Activated T-helper 1 cell treated with anti-CD3 and anti-CD28 coated beads, Interleukin-12 subunit alpha, Interleukin-12 subunit beta, Interleukin-2, Interleukin-4 antibody, amounts not matched to agents 30 ng/mL and 10 ng/mL and 1 ng/mL, durations not matched to agents 14 hours and 24 hours and 36 hours (primary cell): ENCODE measurements around the gene MVK. TPM values are rescaled to one million over a fixed set of nuclear protein-coding genes. Genes with fewer than 3 reads are reported as not detected.
A peak's percentile ranks its signal among the peaks of the same experiment; 100 is the strongest.

ENCODE experiments used
- DNase-seq: peaks from one replicate; pipeline ENCODE4 v3.0.0; 2021; ENCODE audit warnings: low spot score
- H3K27ac Mint-ChIP-seq: one replicate; pipeline ENCODE4 v1.8.0; 2021; ENCODE audit warnings: mild to moderate bottlenecking, mixed read lengths
- H3K27me3 Mint-ChIP-seq: one replicate; pipeline ENCODE4 v1.8.0; 2022; ENCODE audit warnings: mild to moderate bottlenecking, moderate library complexity, mixed read lengths; ENCODE audit not compliant: insufficient read depth
- H3K36me3 Mint-ChIP-seq: one replicate; pipeline ENCODE4 v1.8.0; 2021; ENCODE audit warnings: low read depth, mixed read lengths
- H3K4me1 Mint-ChIP-seq: one replicate; pipeline ENCODE4 v1.8.0; 2021; ENCODE audit warnings: low read depth, mixed read lengths
- H3K4me3 Mint-ChIP-seq: one replicate; pipeline ENCODE4 v1.8.0; 2021; ENCODE audit warnings: mild to moderate bottlenecking, moderate library complexity, mixed read lengths
- H3K9me3 Mint-ChIP-seq: one replicate; pipeline ENCODE4 v1.8.0; 2021; ENCODE audit warnings: mixed read lengths
- intact Hi-C: fragments of 100-400 bp; cut with micrococcal nuclease; formaldehyde crosslinking; loops from one replicate; pipeline ENCODE4 v1.15.1; 2024
- total RNA-seq: library from RNA; stranded (reverse); gene quantifications from 2 replicates; pipeline ENCODE4 v1.2.3, GENCODE V29; 2022

Gene MVK
- total RNA-seq, 1 donor from 2014 or later = 14.2 TPM

DNA sequence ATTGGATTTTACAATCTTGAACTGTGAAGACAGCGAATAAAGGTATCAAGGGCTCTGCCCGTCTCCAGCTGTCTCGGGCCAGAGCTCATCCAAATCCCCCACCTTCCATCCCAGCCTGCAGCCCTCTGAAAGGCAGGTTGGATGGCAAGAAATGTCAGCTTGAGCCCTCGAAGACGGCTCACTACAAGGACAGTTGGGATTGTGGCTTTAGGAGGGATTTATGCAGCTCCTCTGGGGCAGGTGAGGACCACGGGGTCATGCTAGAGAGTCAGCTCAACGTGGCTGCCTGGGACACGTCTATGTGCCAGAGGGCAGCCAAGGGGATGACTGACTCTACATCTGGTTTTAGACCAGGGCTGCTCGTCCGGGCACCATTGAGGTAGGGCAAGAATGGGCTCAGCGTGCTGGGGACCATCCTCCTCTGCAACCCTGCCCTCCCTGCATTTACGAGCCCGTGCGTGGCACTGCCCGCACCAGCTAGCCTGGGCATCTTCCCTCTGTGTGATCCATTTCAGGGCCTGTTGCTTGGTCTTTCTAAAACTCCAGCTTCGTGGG is 16.2 kb downstream of the MVK start:
- H3K27me3 Mint-ChIP-seq = peaks cover 7% of the 10 kb centered on the region
- no peak overlapping the region for H3K27ac Mint-ChIP-seq
- peaks cover 4% of the 10 kb centered on the region for H3K4me1 Mint-ChIP-seq
- no peak for DNase-seq
- H3K36me3 Mint-ChIP-seq = peaks cover 21% of the 10 kb centered on the region
- H3K4me3 Mint-ChIP-seq = no peak overlapping the region
- H3K9me3 Mint-ChIP-seq = no peaks in the 10 kb centered on the region
- intact Hi-C loops = no loop called here

DNA sequence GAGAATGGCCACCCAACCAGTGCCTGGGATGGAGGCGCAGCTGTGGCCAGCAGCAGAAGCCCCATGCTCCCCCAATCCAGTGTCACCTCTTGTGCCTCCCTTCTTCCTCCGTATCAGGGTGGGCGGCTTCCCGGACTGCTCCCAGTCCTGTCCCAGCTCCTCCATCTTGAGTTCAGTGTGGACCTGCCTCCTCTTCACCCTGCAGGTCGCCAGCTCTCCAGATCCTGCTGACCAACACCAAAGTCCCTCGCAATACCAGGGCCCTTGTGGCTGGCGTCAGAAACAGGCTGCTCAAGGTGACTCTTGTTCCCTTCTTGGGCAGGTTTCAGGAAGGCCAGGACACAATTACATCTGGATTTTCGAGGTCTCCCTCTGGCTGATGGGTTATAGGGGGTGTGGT is 17.0 kb downstream of the MVK start:
- H3K4me3 Mint-ChIP-seq = no peak overlapping the region
- peaks cover 17% of the 10 kb centered on the region for H3K36me3 Mint-ChIP-seq
- H3K4me1 Mint-ChIP-seq = peaks cover 12% of the 10 kb centered on the region
- H3K27ac Mint-ChIP-seq = no peak overlapping the region
- DNase-seq = no peak
- H3K27me3 Mint-ChIP-seq = peaks cover 7% of the 10 kb centered on the region
- H3K9me3 Mint-ChIP-seq = no peaks in the 10 kb centered on the region
- intact Hi-C loops = no loop called here

- intact Hi-C loops = no loop called here
- Mint-ChIP-seq H3K9me3 (no peaks in the 10 kb centered on the region), H3K27me3 (peaks cover 7% of the 10 kb centered on the region), H3K36me3 (peaks cover 17% of the 10 kb centered on the region), H3K4me3 (no peak overlapping the region), H3K4me1 (peaks cover 16% of the 10 kb centered on the region), H3K27ac (no peak overlapping the region)
- DNase-seq = no peak
Measured at GRCh38 chr12:109591041-109591440, 17.4 kb downstream of the MVK start.

DNA sequence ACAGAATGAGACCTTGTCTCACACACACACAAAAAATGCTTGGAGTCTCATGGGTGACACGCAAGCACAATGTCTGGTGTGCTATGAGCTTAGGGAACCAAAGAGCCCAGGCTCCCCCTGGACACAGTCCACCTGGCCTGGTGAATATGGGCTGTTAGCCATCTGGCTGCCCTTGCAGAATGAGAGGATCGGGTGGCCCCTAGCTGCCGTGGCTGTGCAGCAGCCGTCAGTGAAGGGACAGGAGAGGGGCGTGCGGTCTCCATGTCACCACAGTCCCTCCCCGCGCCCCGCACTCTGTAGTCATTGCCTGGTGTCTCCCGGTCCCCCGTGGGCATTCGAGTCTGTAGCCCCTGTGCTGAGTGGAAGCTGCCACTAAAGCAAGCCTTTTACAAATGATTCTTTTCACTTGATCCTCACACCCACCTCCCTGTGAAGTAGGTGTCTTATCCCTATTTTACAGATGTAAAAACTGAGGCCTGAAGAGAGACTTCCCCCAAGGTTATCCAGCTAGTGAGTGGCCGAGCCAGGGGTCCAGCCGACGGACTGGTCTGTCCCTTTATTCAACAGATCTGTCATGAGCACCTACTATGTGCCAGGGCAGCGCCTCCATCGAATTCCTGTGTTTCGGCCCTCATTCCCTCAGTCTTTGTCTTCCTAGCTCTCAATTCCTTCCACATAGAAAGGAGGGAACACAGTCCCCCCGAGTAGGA is 18.8 kb downstream of the MVK start:
- no peak overlapping the region for H3K27ac Mint-ChIP-seq
- peaks cover 7% of the 10 kb centered on the region for H3K27me3 Mint-ChIP-seq
- no peak overlapping the region for H3K4me3 Mint-ChIP-seq
- DNase-seq = no peak
- H3K4me1 Mint-ChIP-seq = peaks cover 16% of the 10 kb centered on the region
- H3K36me3 Mint-ChIP-seq = peaks cover 19% of the 10 kb centered on the region
- H3K9me3 Mint-ChIP-seq = no peaks in the 10 kb centered on the region
- intact Hi-C loops = no loop called here

GRCh38 chr12:109592905-109593272 is 19.3 kb downstream of the MVK start:
- intact Hi-C loops = no loop called here
- H3K36me3 Mint-ChIP-seq = peaks cover 20% of the 10 kb centered on the region
- peaks cover 16% of the 10 kb centered on the region for H3K4me1 Mint-ChIP-seq
- H3K4me3 Mint-ChIP-seq = no peak overlapping the region
- no peak for DNase-seq
- H3K27me3 Mint-ChIP-seq = peaks cover 7% of the 10 kb centered on the region
- no peak overlapping the region for H3K27ac Mint-ChIP-seq
- no peaks in the 10 kb centered on the region for H3K9me3 Mint-ChIP-seq

DNA sequence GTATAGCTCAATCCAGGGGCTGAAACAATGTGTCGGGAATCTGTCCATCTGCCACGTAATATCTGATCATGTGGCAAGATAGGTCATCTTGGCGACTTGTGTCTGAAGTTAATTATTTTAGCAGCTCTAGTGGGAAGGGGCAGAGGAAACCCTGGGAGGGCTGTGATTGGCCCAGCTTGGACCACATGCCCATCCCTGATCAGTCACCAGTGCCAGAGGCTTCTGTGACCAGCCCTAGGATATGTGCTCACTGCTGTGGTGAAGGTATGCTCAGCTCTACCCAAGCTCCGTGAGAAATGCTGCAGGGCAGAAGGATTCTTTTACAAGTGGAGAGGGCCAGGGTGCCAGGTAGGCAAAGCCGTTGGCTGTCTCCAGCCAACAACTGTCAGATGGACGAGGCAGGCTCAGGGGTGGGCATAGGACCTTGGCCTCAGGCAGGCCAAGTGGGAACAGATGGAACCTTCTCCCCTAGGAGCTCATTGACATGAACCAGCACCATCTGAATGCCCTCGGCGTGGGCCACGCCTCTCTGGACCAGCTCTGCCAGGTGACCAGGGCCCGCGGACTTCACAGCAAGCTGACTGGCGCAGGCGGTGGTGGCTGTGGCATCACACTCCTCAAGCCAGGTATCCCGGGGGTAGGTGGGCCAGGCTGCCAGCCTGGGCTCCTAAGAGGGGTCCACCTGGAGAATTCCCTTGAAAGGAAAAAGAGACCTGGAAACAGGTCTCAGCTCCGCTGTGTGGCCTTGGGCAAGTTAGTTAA is 21.1 kb downstream of the MVK start:
- Mint-ChIP-seq H3K4me3 (no peak overlapping the region), H3K9me3 (no peaks in the 10 kb centered on the region), H3K27me3 (peaks cover 7% of the 10 kb centered on the region), H3K4me1 (peaks cover 16% of the 10 kb centered on the region), H3K36me3 (peaks cover 14% of the 10 kb centered on the region), H3K27ac (no peak overlapping the region)
- no peak for DNase-seq
- intact Hi-C loops = loop anchor here (1.0 to 5.0 kb wide), 2 partner anchors 21 to 253 kb away; partner anchors contain the start of genes MMAB and MVK

DNA sequence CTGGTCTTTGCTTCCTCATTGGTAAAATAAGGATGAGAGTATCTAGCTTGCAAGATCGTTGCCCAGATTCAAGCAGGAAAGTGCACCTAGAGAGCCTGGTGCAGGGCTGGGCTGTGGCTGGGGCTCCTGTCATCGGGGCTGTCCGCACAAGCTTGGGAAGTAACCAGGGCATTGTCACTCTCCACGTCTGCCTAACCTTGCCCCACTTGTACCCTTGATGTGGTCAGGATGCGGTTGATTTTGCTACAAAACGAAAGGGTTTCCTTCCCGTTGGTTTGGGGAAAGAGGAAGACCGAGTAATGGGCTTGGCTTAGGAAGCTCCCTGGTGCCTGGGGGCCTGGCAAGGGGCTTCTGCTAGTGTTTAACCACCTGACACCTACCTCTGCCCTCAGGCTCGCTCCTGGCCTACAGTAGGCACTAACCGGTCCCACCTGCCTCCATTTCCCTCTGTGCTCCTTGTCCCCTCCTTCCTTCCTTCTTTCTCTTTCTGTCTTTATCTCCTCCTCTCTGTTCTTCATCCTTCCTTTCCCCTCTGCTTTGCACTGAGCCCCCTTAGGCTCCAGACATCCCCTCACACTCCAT is 21.8 kb downstream of the MVK start:
- intact Hi-C loops = loop anchor here (1.0 to 5.0 kb wide), 2 partner anchors 22 to 252 kb away; partner anchors contain the start of genes MMAB and MVK
- H3K9me3 Mint-ChIP-seq = no peaks in the 10 kb centered on the region
- no peak overlapping the region for H3K27ac Mint-ChIP-seq
- peak; percentile 50 for DNase-seq
- peaks cover 7% of the 10 kb centered on the region for H3K27me3 Mint-ChIP-seq
- peaks cover 16% of the 10 kb centered on the region for H3K4me1 Mint-ChIP-seq
- H3K4me3 Mint-ChIP-seq = no peak overlapping the region
- H3K36me3 Mint-ChIP-seq = peaks cover 14% of the 10 kb centered on the region

- H3K36me3 Mint-ChIP-seq = peaks cover 14% of the 10 kb centered on the region
Measured at GRCh38 chr12:109596418-109597244, 23.0 kb downstream of the MVK start.

DNA sequence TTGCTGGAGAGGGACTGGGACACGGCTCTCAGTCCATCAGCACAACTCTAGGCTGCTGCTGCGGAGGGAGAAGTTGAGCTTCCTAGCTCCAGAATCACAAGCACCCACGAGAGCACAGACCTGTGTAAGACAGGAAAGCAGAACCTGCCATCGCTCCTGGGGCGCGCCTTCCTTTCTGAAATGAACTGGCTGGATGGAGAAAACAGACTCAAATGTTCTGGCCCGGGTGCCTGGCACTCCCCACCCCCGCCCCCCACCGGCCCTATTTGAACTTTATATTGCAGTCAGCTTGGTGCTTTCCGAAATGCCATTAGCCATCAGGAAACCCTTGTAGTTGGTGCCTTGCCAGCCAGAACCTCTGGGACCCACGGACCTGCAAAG is 23.8 kb downstream of the MVK start:
- H3K4me3 Mint-ChIP-seq = no peak overlapping the region

More at GRCh38 chr12:109596418-109597244, 23.0 kb downstream of the MVK start:
- no peak overlapping the region for H3K27ac Mint-ChIP-seq
- H3K4me1 Mint-ChIP-seq = peaks cover 16% of the 10 kb centered on the region
- intact Hi-C loops = loop anchor here (1.0 to 5.0 kb wide), 2 partner anchors 179 to 251 kb away; no protein-coding TSS in a partner anchor
- DNase-seq = no peak
- no peaks in the 10 kb centered on the region for H3K9me3 Mint-ChIP-seq
- H3K4me3 Mint-ChIP-seq = no peak overlapping the region
- peaks cover 7% of the 10 kb centered on the region for H3K27me3 Mint-ChIP-seq

DNA sequence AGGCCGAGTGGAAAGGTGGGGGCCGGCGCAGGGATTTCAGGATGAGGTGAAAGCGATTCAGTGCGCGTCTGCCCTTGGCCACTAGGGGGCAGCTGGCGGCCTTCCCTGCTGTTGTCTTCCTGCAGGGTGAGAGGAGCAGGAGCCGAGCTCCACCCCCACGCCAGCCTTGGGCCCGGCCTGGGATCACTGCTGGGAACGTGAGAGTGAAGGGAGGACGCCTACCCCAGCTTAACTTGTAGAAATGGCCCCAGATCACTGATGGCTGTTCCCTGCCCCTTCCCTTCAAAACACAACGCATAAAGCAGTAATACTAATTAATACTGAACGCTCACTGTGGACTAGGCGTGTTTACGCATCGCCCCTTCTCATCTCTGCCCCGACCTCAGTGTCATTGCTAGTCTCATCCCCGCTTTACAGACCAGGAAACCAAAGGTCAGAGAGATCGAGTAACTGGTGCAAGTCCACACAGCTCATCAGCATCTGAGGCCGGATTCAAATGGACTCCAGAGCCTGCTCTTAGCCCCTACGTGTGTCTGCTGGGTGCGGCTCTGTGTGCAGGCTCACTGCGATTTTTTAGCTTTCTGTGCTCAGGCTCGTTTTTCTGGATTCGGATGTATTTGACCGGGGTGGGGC is 24.3 kb downstream of the MVK start:
- peak; percentile 32 for DNase-seq
- intact Hi-C loops = loop anchor here (1.0 to 5.0 kb wide), 2 partner anchors 177 to 249 kb away; no protein-coding TSS in a partner anchor
- H3K4me1 Mint-ChIP-seq = peaks cover 16% of the 10 kb centered on the region
- no peaks in the 10 kb centered on the region for H3K9me3 Mint-ChIP-seq
- H3K4me3 Mint-ChIP-seq = no peak overlapping the region
- peaks cover 9% of the 10 kb centered on the region for H3K36me3 Mint-ChIP-seq
- H3K27ac Mint-ChIP-seq = no peak overlapping the region
- H3K27me3 Mint-ChIP-seq = peaks cover 8% of the 10 kb centered on the region

More for the DNA sequence above, 23.8 kb downstream of the MVK start:
- Mint-ChIP-seq H3K9me3 (no peaks in the 10 kb centered on the region), H3K36me3 (peaks cover 13% of the 10 kb centered on the region), H3K27ac (no peak overlapping the region), H3K4me1 (peaks cover 16% of the 10 kb centered on the region), H3K27me3 (peaks cover 8% of the 10 kb centered on the region)
- DNase-seq = no peak
- intact Hi-C loops = loop anchor here (1.0 to 5.0 kb wide), 2 partner anchors 178 to 250 kb away; no protein-coding TSS in a partner anchor

DNA sequence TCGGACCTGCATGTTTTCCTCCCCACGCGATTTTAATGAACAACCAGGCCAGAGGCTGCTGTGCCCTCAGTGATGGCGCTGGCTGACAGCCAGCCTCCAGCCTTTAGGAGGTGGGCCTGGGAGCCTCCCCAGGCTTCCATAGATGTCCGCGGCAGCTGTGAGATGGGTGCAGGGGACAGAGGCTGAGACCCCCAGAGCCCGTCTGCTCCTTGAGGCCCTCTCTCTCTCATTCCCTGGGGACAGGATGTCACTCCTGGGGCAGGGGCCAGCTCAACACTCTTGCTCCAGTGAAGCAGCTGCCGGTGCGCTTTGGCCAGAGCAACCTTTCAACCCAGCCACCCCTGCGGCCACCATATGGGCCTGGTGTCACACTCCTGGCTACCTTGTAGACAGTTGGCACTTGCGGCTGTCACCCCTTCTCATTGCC is 24.8 kb downstream of the MVK start:
- H3K9me3 Mint-ChIP-seq = no peaks in the 10 kb centered on the region
- peaks cover 16% of the 10 kb centered on the region for H3K4me1 Mint-ChIP-seq
- H3K36me3 Mint-ChIP-seq = peaks cover 8% of the 10 kb centered on the region
- H3K4me3 Mint-ChIP-seq = no peak overlapping the region
- intact Hi-C loops = loop anchor here (5.0 kb wide), 1 partner anchor 249 kb away; no protein-coding TSS in a partner anchor
- DNase-seq = no peak
- peaks cover 7% of the 10 kb centered on the region for H3K27me3 Mint-ChIP-seq
- no peak overlapping the region for H3K27ac Mint-ChIP-seq
